HL-60/S4 treated with retinoic acid at 250 ng/mL for 4 days and 3 days (cell line): Measurements from ENCODE around the gene AADACL2.
"Not testable (repeated sequence)": the region's sequence is repeated elsewhere in the genome, so short reads cannot be mapped to it uniquely, and the experiment has no call there.

ENCODE experiments used
- in situ Hi-C: fragments of 300-500 bp; cut with MboI; formaldehyde crosslinking; loops from 2 replicates; pipeline ENCODE4 v1.7.0; 2022; ENCODE audit warnings: low sequenced_read_pairs

AADACL2 gene

DNA sequence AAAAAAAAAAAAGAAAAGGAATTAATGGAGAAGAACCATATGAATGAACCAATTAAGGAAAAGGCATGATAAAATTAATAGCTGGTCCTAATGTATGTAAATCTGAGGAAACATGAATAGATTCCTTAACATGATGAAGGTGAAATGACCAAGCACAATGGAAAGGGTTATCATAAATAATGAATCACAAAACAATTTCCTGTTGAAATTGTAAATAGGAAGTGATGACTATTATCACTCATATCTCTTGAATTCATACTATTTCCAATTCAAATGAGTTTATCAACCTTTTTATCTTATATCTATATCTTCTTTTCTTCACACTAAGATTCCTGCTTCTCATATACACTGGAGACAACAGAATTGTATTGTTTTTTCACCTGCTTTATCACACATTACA lies 32.0 kb downstream of the AADACL2 start:
- in situ Hi-C loops, result no loop called here

DNA sequence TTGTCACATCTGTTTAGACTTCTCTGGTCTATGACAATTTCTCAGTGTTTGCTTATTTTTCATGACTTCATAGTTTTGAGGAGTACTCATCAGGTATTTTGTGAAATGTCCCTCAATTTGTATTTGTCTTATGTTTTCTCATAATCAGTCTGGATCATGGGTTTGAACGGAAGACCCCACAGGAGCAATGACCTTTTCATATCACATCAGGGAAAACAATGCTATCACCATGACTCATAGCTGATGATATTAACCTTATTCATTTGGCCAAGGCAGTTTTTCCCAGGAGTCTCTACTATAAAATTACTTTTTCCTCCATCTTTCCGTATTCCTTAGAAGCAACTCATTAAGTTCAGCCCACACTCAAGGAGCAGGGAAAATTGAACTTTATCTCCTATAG lies 32.7 kb downstream of the AADACL2 start:
- in situ Hi-C loops, result no loop called here

DNA sequence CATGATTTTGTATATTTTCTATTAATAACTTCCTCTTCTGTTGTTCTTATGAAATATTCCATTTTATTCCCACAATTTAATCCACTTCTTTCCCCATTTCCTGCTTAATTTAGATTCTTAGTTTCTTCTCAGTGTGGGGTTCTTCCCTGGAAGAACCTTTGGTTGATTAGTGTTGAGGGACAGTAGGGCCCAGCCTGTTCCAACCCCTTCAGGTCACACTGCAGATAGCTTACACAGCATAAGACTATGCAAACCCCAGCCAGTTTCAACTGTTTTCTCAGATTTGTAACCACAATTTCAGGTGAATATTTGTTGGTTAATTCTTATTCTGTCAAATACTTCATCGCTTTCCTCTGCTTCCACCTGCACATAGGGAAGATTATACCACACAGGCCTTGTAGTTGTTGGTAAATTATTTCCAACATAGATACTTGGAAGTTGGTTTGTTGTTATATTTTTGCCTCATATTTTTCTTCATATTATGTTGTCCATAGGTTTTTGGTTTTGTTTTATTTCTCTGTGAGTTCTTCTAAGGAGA lies 34.7 kb downstream of the AADACL2 start:
- in situ Hi-C loops, result no loop called here

GRCh38 chr3:151769175-151769574 lies 35.4 kb downstream of the AADACL2 start:
- in situ Hi-C loops, result no loop called here

DNA sequence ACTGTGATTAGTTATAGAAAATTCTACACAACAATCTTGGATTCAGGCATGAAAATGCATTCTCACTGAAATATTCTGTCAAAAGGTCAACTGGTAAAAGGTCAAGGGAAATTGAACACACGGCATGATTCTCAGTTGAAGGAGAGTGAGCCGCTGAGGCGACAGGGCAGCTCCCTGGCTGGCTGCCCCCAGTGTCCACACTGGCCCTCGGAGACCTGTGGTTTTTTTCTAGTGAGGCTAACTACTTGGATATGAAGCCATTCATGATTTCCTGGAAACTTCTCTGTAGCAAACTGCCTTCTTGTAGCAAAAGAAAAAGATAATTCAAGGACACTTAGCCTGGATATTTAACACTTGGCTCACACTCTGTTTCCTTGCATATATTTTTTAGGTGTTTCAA lies 37.2 kb downstream of the AADACL2 start:
- in situ Hi-C loops, result no loop called here

DNA sequence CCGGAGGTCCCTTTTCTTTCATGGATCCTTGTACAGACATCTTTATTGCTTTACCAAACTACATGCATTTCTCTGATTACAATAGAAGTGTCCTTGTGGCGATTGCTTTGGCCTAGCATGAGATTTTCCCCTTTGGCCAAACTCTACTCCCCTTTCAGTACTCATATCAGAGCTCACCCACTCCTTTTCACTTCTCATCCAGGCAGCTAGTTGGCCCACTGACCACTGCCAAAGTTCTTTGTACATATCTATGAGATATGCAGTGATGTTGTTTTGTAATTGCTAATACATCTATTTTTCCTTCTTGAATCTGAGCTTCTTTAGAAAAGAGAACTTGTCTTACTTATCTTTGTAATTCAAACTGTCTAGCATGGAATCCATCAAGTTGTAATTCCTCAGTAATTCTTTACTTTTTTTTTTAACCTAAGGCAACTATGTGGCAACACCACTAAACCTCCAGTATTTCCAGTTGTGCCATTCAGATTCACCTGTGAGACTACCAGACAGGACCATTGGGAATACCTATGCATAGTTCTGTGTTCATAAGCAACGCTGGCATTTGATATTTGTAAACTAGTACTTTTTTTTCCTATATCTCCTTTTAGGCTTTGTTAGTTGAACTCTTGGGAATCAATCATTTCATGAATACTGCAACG lies 39.2 kb downstream of the AADACL2 start:
- in situ Hi-C loops, result no loop called here

DNA sequence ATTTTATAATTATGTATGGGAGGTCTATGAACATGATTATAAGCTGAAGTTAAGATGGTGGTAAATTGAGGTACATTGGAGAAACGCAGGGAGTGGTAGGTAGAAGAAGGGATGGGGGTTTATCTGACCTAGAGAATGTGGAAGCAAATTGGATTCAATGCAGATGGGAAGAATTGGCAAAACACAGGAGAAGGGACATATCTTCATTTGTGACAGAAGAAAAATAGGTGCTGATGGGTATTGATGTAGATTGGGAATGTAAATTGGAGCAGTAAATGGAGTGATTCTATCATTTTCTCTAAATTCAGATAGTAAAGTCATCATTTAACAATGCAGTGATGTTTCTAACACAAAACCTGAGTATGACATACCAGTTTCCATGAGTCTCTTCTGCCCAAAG lies 40.5 kb downstream of the AADACL2 start:
- in situ Hi-C loops, result no loop called here

DNA sequence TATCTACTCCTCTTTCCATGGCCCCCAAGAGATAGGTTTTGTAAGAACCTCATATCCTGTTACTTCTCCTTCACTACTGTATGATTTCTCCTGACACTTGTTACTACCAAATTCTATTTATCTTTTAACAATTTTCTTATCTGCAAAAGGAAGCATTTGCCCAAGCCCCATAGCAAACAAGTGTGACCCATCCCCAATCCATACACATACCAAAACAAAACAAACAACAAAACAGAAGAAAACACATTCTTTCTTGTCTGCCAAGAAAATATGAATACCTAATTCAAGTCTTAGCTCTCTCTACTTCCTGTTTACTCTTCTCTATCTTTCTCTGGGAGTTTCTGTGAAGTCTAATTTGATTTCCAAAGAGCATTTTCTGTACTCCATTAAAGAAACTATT lies 41.2 kb downstream of the AADACL2 start:
- in situ Hi-C loops, result no loop called here

GRCh38 chr3:151775314-151776258 lies 41.9 kb downstream of the AADACL2 start:
- in situ Hi-C loops, result no loop called here

GRCh38 chr3:151776259-151776740 lies 42.6 kb downstream of the AADACL2 start:
- in situ Hi-C loops, result no loop called here

DNA sequence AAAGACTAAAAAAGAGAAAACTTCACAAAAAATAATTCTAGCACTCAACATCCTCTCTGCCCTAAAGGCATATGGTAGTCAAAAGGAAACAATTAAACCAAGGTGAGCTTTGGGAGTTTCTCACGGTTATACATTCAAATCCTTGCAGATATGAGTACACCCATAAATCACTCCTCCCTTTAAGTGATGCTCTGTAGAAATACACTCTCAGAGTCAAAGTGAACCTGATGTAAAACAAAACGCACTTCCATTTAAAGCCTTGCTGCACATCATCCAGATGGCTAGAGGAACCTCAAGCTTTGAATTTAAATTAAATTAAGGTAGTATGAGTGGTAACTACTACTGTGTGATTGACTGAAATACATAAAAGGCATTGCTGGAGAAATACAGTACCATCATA lies 44.2 kb downstream of the AADACL2 start:
- in situ Hi-C loops, result no loop called here

DNA sequence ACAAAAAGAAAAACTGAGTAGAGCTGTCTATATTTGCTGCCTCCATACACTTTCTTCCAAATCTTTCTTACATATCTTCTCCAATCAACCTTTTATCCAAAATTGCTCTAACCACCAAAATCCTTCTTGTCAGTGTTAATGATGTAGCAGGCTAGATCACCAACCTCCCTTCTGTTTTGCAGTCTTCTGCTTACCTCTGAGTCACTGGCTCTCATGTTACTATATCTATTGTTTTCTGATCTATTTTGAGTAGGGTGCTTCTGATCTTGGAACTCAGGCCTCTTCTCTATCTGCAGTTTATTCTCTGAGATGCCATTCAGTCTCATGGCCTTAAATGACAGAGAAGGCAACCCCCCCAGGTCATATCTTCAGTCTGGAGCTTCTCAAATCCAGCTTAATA lies 53.9 kb downstream of the AADACL2 start:
- in situ Hi-C loops, result no loop called here

DNA sequence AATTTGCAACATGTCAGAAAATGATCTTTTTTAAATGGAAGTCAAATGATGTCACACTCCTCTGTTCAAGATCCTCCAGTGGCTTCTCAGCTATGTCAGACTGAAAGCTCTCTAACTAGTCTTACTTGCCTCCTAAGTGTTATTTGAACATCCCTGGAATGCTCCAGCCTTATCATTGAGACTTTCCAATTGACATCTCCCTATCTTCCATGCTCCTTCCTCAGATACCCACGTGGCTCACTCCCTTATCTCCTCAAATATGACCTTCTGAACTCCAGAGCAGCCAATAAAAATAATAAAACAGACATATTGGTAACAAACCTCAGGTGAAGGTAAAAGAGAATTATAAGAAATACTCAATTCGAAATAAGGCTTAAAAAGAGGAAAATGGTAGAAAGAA lies 54.7 kb downstream of the AADACL2 start:
- in situ Hi-C loops, result no loop called here

- in situ Hi-C loops, result no loop called here
Measured at GRCh38 chr3:151789853-151790463, 56.2 kb downstream of the AADACL2 start.

DNA sequence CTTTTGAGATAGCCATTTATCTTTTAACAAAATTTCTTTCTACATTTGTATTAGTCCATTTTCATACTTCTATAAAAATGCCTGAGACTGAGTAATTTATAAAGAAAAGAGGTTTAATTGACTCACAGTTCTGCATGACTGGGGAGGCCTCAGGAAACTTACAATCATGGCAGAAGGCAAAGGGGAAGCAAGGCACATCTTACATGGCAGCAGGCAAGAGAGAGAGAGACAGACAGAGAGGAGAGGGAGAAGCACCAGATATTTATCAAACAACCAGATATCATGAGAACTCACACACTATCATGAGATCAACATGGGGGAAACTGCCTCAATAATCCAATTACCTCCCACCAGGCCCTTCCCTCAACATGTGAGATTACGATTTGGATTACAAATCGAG lies 57.0 kb downstream of the AADACL2 start:
- in situ Hi-C loops, result not testable (repeated sequence)

GRCh38 chr3:151792411-151792810 lies 58.7 kb downstream of the AADACL2 start:
- in situ Hi-C loops, result no loop called here

GRCh38 chr3:151793636-151794035 lies 59.9 kb downstream of the AADACL2 start:
- in situ Hi-C loops, result no loop called here

GRCh38 chr3:151794080-151794479 lies 60.4 kb downstream of the AADACL2 start:
- in situ Hi-C loops, result no loop called here

GRCh38 chr3:151795276-151795675 lies 61.5 kb downstream of the AADACL2 start:
- in situ Hi-C loops, result no loop called here

DNA sequence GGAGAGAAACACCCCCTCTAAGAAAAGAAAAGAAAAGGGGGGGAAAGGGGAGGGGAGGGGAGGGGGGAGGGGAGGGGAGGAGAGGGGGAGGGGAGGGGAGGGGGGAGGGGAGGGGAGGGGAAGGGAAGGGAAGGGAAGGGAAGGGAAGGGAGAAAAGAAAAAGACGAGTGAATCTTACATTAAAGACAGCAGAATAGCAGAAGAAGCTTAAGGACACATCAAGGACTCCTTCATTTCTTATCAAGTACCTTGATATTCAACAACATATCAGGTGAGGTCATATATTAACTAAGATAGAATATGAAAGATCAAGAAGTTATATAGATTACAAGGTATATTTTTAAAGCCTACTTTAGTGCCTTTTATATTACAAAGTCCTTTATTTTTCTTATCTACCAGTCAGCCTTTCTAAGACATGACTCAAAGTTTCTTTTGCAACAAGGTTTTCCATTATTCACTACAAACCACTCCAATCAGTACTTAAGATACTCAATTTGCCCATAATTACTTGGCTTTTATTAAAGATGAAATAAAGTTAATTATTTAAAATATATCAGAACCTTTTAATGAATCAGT lies 62.5 kb downstream of the AADACL2 start:
- in situ Hi-C loops, result no loop called here

- in situ Hi-C loops, result no loop called here
Measured at GRCh38 chr3:151798466-151798865, 64.7 kb downstream of the AADACL2 start.
